ENCODE results near the gene SEC22C. TPM values are rescaled to one million over a fixed set of nuclear protein-coding genes. Genes with fewer than 3 reads are reported as not detected.

SEC22C gene
- total and polyA plus RNA-seq, 4 donors, result 23.3 to 61.4 (median 35.0) TPM

DNA sequence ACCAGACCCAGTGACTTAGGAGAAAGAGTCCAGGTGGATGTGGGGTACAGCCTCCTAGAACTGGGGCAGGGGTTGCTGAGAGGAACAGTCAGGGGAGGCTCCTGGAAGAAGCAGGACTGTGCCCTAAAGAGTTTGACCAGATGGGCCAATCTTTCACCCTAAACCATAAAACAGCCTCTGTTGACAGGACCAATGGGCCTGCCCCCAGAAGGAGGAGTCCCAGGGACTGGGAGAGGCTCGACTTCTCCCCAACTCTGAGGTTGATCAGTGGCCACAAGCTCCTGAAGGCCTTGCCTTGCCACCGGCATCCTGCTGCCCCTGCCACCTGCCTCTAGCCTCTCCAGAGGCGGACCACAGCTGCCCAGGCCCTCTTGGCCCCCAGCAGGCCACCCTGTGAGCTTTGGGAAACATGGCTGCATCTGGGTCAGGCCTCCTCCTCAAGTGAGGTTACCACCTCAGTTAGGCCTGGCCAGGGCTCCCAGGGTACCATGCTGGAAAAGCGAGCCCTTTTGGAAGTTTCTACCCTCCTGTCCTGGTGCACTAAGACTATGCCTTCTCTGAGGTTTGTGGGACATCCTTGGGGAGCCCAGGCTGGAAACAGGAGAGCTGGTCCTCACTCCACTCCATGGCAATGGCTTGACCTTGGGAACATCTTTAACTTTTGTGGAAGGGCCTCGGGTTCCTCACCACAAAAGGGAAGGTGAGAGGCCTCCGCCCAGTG, 76.5 kb downstream of the SEC22C start:
- peaks cover 0 to 20% (median 16%) of the 10 kb centered on the region in 3 donors for H3K27me3 ChIP-seq (ENCODE audit: control insufficient read depth in 3 of 3, insufficient read depth in 3 of 3, low read length in 2 of 3)
- H3K4me3 ChIP-seq, result peak overlapping the region; percentile 13
- no peak for ATAC-seq (ENCODE audit: insufficient read depth, low FRiP score)

DNA sequence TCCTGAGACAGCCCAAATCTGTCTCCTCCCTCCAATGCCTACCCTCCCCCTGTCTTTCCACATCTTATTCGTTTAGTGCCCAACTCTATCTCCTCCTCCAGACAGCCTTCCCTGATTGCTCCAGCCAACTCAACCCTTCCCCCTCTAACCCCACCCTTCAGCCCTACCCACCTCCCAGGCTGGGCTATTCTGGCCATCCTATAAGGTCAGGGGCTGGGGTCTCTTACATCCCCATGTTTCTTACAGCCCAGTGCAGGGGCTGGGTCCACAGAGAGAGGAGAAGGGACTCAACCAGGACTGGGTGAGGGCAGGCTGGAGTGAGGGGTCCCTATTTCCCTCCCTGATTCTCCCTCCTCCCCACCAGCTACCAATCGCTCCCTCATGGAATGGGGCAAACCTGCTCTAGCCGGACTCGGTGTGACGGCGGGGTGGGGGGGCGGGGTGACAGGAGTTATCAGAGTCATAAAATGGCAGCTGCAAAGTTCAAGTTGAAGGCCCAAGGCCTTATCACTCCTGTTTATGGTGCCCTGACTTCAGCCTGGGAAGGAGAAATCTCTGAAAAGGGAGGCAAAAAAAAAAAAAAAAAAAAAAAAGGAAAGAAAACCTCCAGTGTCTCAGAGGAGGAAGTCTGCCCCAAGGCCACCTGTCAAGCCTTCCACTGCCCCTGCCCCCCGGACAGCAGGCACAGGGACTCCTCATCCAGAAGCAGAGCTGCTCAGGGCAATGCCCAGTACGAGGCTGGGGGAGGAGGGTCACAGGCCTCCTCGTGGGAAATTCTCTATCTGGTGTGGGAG, 77.2 kb downstream of the SEC22C start:
- WGBS, 2 donors, result 67 to 72% methylated on average over 10 of the region's 10 CpGs
- peak overlapping the region in 1 of 2 donors; percentile 84 for H3K27ac ChIP-seq (ENCODE audit: low read depth in 1 of 2, low read length in 1 of 2)
- H3K4me1 ChIP-seq (ENCODE audit: control insufficient read depth in 5 of 5, insufficient read depth in 5 of 5, low read length in 5 of 5), result peaks cover 0 to 32% (median 0%) of the 10 kb centered on the region in 5 donors
- H3K4me3 ChIP-seq, result peak overlapping the region; percentile 13
- H3K9ac ChIP-seq (ENCODE audit: insufficient read depth in 1 of 2, low read length in 2 of 2), result no peak overlapping the region
- ATAC-seq (ENCODE audit: insufficient read depth, low FRiP score) (no peak), DNase-seq (peak in 1 of 3 donors; percentile 11)
- H3K27me3 ChIP-seq (ENCODE audit: control insufficient read depth in 3 of 3, insufficient read depth in 3 of 3, low read length in 2 of 3), result peaks cover 0 to 24% (median 22%) of the 10 kb centered on the region in 3 donors
- TF ChIP-seq, protein P1, sequence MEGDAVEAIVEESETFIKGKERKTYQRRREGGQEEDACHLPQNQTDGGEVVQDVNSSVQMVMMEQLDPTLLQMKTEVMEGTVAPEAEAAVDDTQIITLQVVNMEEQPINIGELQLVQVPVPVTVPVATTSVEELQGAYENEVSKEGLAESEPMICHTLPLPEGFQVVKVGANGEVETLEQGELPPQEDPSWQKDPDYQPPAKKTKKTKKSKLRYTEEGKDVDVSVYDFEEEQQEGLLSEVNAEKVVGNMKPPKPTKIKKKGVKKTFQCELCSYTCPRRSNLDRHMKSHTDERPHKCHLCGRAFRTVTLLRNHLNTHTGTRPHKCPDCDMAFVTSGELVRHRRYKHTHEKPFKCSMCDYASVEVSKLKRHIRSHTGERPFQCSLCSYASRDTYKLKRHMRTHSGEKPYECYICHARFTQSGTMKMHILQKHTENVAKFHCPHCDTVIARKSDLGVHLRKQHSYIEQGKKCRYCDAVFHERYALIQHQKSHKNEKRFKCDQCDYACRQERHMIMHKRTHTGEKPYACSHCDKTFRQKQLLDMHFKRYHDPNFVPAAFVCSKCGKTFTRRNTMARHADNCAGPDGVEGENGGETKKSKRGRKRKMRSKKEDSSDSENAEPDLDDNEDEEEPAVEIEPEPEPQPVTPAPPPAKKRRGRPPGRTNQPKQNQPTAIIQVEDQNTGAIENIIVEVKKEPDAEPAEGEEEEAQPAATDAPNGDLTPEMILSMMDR (IDR thresholded peaks at IDR 0.05; ENCODE audit: control extremely low read depth, extremely low read depth), result no peak
- H3K9me3 ChIP-seq (ENCODE audit: control insufficient read depth in 4 of 4, insufficient read depth in 3 of 4, low read length in 3 of 4), result no peaks in the 10 kb centered on the region
- no peaks in the 10 kb centered on the region for H3K36me3 ChIP-seq (ENCODE audit: control insufficient read depth in 4 of 4, insufficient read depth in 4 of 4, low read length in 4 of 4)

More for the DNA sequence above, 76.5 kb downstream of the SEC22C start:
- H3K4me1 ChIP-seq (ENCODE audit: control insufficient read depth in 5 of 5, insufficient read depth in 5 of 5, low read length in 5 of 5), result peaks cover 0 to 34% (median 0%) of the 10 kb centered on the region in 5 donors
- peak overlapping the region in 1 of 2 donors; percentile 75 for H3K27ac ChIP-seq (ENCODE audit: low read depth in 1 of 2, low read length in 1 of 2)
- H3K36me3 ChIP-seq (ENCODE audit: control insufficient read depth in 4 of 4, insufficient read depth in 4 of 4, low read length in 4 of 4), result no peaks in the 10 kb centered on the region
- TF ChIP-seq, protein P1 (IDR thresholded peaks at IDR 0.05; ENCODE audit: control extremely low read depth, extremely low read depth), result no peak
- peak in 1 of 3 donors; percentile 14 for DNase-seq
- H3K9ac ChIP-seq (ENCODE audit: insufficient read depth in 1 of 2, low read length in 2 of 2), result no peak overlapping the region
- no peaks in the 10 kb centered on the region for H3K9me3 ChIP-seq (ENCODE audit: control insufficient read depth in 4 of 4, insufficient read depth in 3 of 4, low read length in 3 of 4)
- WGBS, 2 donors, result 81 to 83% methylated on average over 6 of the region's 6 CpGs

DNA sequence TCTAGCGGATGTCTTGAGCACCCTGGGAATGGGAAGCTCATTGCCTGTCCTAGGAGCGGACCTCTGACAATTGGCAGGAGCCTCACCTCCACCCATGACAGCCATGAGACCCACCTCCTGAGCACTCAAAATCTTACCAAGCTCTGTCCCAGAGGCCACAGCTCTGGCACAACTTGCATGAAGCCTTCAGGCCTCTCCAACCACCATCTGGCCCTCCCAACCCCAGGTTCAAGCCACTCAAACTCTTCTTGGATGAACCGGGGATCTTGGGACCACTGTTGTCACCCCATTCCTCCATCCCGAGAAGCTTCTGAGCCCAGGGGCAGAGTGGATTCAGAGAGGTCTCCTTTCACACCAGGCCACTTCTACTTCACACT, 77.8 kb downstream of the SEC22C start:
- Histone ChIP-seq H3K27ac (ENCODE audit: low read depth in 1 of 2, low read length in 1 of 2) (peak overlapping the region in 1 of 2 donors; percentile 84), H3K4me1 (ENCODE audit: control insufficient read depth in 5 of 5, insufficient read depth in 5 of 5, low read length in 5 of 5) (peaks cover 0 to 26% (median 0%) of the 10 kb centered on the region in 5 donors), H3K9me3 (ENCODE audit: control insufficient read depth in 4 of 4, insufficient read depth in 3 of 4, low read length in 3 of 4) (no peaks in the 10 kb centered on the region), H3K27me3 (ENCODE audit: control insufficient read depth in 3 of 3, insufficient read depth in 3 of 3, low read length in 2 of 3) (peaks cover 0 to 27% (median 22%) of the 10 kb centered on the region in 3 donors), H3K36me3 (ENCODE audit: control insufficient read depth in 4 of 4, insufficient read depth in 4 of 4, low read length in 4 of 4) (no peaks in the 10 kb centered on the region), H3K9ac (ENCODE audit: insufficient read depth in 1 of 2, low read length in 2 of 2) (no peak overlapping the region), H3K4me3 (peak overlapping the region; percentile 74)
- DNase-seq (peak in 1 of 3 donors; percentile 3), ATAC-seq (ENCODE audit: insufficient read depth, low FRiP score) (no peak)
- WGBS, 2 donors, result 76 to 79% methylated on average over 4 of the region's 4 CpGs
- TF ChIP-seq, protein P1 (IDR thresholded peaks at IDR 0.05; ENCODE audit: control extremely low read depth, extremely low read depth), result no peak
